Measurements from ENCODE around the gene CFAP97D1.

Gene CFAP97D1
- 0 reads per million in 4 experiments for total RNA-seq

DNA sequence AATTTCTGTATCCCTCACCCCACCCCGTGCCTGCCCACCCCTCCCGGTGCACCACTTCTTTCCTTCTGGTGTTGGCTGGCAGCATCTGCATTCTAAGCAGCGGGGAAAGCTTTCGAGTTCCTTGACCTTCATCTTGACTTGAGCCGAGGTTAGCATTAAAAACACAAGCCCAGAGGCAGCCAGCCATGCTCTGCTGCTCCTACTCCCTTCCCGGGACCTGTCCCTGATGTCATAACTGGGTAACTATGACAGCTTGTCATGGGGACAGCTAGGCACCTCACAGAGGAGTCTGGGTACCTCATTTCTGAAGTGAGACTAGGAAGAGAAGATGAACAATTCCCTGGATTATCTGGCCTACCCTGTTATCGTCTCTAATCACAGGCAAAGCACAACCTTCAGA is at the start of gene CFAP97D1:
Gene CFAP97D1, plus strand, starts transcription at position 301 of the 400 bp plus-strand sequence. Its CDS starts 28 bp downstream, at position 329.
- no peak for DNase-seq

DNA sequence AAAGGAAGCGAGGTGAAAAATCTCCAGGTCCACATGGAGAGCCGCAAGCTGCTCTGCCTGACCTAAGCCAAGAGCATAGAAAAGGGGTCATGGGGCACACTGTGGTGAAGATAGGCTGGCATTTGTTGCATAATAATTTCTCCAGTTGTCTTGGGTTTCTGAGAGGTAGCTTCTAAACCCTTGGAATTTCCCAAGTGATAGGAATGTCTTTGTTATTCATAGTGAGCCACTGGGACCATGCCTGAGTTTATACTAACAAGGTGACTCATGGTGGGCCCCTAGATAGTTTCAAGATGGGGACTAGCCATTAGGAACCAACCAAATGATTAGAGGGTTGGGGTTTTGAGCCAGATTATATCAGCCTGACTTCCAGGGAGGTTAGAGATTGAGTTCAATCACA is 47.3 kb upstream of the CFAP97D1 start:
- no peak for DNase-seq

DNA sequence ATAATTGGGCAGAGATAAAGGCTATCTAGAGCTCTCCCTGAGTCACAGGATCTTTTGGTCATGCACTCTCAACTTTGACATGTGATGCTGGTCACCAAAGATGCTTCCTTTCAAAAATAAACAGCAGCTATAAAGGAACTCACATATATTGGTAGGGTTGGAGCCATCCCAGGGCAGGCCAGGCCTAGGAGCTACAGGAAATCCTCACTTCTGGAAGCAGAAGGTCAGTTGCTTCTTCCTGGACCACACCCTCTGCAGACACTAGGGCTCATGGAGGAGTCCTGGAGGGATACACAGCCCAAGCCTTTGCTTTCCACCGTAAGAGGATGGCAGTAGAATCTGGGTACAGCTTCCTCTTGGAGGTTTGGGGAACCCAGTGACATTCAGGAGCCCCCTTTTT is 46.3 kb upstream of the CFAP97D1 start:
- no peak for DNase-seq

DNA sequence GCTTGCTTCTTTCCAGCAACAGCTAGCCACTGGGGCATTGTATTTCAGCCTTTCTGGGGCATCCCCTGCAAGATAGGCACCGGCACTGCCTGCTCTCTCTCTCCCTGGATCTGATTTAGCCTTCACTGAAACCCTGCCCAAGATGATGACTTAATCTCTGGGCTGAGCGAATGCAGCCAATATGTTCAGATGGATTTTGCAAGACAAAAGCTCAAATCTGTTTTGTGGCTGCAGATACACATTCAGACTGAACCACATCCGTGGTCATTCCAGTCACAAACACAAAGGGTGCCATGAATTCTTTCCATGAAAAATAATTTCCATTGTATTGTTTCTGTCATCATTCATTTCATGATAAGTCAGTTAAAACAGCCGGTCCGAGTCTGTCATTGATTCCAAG is 45.9 kb upstream of the CFAP97D1 start:
- DNase-seq, result no peak

DNA sequence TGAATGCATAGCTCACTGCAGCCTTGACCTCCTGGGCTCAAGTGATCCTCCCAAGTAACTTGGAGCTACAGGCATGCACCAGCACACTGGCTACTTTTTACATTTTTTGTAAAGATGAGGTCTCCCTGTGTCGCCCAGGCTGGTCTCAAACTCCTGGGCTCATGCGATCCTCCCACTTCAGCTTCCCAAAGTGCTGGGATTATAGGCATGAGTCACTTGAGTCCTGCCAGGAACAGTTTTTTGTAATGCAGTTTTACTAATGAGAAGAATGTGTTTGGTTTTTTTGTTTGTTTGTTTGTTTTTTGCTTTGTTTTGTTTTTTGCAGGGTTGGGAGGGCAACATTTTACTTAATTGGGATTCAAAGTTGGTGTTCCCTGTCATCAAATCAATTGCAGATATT is 43.8 kb upstream of the CFAP97D1 start:
- no peak for DNase-seq

DNA sequence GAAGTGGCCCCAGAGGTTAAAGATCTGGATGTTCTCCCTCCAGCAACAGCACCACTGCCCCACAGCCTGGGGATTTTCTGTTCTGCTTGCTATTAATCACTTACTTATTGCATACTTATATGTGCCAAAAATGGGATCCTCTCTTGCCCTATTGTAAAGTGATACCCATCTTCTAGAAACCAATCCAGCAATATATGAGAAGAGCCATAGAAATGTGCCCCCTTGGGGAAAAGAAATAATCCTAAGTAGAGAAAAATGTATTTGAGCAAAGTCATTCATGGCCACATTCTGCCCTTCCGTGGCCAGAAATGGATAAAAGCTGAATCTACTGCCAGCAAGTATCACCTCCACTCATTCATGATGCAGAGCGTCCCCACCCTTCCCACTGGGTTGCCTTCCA is 42.5 kb upstream of the CFAP97D1 start:
- DNase-seq, result no peak

DNA sequence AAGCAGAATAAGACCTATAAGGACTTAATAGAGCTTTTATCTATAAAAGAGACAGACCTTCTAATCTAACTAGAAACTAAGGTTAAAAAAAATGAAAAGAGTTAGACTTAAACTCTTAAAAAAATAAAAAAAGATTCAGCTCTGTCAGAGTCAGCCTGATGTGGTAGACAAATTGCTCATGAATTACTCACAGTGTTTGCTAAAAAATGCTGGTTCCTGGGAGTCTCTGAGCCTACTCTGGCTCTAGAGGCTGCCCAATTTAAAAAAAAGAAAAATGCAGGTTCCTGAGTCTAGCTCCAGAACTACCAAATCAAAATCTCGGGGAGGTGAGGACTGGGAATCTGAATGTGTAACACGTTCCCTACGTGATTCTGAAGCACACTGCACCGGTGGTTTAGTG is 39.7 kb upstream of the CFAP97D1 start:
- no peak for DNase-seq

DNA sequence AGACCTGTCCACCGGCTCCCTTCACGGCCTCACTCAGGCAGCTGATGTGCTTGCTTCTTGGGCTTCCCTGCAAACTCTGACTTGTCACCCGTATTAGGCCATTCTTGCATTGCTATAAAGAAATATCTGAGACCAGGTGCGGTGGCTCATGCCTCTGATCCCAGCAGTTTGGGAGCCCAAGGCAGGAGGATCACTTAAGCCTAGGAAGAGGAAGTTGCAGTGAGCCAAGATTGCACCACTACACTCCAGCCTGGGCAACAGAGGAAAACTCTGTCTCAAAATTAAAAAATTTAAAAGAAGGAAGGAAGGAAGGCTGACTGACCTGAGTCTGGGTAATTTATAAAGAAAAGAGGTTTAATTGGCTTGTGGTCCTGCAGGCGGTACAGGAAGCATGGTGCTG is 38.6 kb upstream of the CFAP97D1 start:
- no peak for DNase-seq

DNA sequence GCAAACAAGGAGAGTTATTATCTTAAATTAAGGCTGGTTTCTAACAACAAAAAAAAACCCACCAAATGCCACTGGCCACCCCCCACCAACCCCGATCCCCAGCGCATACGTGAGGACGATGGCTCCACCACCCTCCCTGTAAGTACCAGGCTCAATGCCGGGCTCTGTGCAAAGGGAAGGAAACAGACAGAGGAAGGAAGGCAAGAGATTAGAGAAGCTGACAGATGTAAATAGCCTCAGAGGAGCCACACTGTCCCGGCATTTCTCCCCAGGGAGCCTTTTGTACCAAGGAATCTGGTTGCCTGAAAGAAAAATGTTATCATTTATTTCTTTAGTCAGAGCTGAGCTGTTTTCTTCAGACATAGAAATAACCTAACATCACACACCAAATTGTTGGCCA is 34.7 kb upstream of the CFAP97D1 start:
- no peak for DNase-seq

DNA sequence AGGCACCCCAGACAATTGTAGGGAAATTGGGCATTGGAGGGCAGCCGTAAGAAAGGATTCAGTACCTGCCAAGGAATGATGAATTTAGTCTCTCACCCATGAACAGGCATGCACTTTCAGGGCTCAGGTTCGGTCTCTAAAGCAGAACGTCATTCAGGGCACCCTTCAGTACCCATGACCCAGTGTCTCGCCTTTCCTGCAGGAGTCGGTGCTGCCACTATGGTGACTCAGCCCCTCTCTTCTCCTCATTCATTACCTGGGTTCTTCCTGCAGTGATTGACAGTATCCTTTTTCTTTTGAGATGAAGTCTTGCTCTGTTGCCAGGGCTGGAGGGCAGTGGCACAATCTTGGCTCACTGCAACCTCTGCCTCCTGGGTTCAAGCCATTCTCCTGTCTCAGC is 30.1 kb upstream of the CFAP97D1 start:
- DNase-seq, result no peak

DNA sequence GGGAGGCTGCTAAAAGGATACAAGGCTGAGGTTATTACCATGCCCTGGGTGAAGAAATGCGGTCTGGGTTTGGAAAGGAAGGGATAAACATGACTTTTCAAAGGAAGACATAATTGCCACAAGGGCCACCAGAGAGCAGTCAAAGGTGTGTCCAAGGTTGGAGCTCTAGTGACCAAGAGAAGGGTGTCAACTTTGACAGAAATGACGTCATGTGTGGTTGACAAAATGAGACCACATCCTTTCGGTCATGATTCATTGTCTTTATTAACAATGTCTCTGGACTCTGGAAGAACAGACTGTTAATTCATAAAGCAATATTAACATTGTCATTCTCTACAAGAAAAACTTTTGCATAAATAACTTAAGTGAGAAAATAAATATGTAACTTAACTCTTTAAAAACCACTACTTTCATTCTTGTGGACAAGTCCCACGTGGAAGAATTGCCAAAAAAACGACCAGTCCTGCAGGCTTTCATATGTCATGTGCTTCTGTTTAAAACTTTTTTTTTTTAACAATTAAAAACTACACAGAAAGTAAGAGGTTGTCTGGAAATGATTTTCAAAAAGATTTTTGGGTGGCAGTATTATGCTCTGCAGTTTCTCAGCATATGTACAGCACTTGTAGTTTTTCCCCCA is 26.6 kb upstream of the CFAP97D1 start:
- no peak for DNase-seq

DNA sequence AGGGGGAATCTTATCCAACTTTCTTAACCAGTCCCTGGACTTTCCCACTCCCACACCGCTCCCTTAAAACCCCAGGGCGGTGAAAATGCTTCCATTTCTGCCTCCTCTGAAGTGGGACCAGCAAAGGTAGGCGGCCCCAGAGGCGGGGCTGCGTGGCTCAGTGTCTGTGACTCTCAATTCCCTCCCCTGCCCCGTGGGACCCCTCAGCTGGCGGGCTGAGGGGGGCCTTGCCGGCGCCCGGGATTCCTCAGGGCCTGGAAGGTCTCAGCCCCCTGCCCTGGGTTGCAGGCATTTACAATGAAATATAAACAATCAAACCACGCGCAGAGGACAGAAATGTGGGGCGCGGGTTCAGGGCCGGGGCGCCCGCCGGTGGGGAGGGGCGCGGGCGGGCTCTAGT is 25.3 kb upstream of the CFAP97D1 start:
- DNase-seq, result no peak

DNA sequence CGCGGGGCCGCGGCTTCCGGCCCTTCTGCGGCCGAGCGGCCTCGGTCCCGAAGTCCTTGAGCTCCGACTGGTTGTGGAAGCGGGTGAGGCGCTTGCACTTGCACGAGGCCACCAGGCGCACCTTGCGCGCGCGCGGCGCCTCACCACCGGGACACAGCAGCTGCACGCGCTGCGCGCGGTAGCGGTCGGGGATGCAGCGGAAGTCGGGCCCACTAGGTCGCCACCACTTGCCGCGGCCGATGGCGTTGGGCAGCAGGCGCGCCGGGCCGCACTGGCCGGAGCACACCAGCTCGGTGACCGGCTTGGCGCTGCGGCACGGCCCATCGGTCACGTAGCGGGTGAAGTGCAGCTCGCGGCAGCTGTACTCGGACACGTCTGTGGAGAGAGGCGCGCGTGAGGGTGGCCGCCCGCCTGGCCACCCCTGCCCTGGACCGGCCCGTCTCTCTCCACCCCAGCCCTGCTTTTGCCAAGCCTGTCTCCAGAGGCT is 24.8 kb upstream of the CFAP97D1 start:
- DNase-seq, result no peak

DNA sequence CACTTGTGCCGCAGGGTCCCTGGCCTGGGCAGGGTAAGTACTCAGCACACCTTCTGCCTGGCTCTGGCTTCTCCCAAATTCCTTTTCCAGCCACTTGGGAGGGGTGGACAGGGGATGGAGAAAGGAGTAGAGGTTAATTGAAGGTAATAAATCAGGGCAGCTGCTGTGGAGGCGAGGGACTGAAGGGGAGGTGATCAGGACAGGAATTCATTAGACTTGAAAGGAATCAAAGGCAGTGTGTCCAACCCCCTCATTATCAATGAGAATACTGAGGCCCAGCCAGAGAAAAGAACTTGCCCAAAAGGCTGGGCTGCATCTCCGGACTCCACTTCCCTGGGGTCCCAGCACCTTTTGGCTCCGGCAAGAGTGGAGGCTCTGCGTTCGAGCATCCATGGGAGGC is 24.0 kb upstream of the CFAP97D1 start:
- DNase-seq, result no peak

DNA sequence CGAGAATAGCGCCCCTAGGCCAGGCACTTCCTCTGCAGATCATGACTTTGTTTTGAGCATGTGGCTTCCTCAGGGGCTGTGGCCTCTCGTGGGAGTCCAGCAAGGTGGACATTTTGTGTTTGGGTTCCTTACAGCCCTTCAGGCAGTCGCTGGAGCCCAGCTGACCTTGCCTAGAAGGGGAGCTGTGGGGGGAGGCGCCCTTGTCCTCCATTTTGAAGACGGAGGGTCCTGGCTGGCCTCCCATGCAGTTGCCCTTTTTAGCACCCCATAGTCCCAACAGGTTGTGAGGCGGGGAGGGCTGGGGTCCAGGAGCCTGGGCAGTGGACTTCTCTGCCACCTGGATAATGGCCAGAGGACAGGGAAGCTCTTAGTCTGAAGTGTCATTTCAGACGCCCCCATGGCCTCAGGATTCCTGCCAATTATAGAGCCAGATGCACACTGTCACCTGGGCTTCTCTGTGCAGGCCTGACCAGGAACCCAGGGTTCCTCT is 23.0 kb upstream of the CFAP97D1 start:
- no peak for DNase-seq

DNA sequence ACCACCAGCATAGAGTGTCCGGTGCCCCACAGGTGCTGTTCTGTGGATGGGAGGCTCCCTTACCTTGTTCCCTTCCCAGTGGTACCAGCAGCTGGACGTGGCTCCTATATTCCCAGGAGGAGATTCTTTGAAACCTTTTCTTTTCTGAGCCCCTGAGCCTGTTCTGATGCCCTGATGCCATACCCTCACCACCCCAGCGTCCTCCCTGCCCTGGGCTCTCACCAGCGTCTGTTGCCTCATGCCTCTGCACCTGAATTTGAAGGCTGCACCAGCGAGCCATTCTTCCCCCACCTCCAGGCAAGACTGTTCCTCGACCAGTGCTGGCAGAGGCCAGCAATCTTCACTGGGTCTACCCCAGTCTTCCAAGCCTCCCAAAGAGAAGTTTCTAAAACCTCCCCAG is 22.1 kb upstream of the CFAP97D1 start:
- no peak for DNase-seq

DNA sequence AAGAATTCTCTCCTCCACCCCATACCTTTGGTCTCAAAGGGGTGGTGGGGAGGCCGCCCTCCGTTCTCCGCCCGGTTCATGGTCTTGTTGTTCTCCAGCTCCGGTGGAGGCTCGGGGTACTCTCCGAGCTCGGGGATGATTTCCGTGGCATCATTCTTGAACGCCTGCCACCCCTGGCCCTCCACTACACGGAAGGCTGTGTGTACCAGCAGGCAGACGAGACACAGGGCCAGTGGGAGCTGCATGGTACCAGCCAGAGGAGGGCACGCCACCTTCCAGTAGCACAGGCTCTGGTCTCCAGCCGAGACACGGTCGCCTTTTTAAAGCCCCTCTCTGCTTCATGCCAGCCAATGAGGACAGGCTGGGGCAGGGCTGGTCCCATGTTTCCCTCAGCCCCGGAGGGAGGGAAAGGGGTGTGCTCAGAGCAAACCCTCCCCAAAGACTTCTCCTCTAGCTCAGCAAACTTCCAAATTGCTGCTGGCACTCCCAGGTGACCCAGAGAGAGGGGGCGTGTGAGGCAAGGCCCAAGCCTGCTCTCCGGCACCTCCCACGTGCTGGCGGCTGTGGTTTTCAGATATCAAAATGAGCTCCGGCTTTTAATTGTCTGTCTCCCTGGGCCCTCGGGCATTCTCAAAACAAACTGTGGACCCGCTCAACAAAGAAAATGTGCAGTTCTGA is 21.6 kb upstream of the CFAP97D1 start, which contains the start of gene SOST:
Gene SOST, minus strand, starts transcription at position 295 of the 678 bp plus-strand sequence. Its CDS starts 50 bp downstream, at position 245.
- no peak for DNase-seq

DNA sequence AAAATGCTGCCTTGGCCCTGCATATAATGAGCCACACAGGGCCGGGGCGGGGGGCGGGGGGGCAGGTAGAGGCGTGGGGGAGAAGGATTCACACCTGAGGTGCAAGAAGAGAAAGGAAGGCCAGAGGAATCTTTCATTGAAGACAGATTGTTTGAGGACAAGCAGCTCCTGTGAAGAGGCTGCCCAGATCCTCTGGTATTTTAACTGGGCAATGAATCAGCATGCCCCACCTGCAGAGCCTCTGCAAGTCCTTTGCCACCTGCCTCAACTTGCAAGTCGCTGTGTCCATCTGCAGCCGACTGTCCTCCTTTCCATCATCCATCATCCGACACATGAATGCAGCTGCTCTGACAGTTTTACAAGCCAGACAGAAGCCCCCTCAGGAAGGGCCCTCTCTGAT is 20.4 kb upstream of the CFAP97D1 start:
- DNase-seq, result no peak

DNA sequence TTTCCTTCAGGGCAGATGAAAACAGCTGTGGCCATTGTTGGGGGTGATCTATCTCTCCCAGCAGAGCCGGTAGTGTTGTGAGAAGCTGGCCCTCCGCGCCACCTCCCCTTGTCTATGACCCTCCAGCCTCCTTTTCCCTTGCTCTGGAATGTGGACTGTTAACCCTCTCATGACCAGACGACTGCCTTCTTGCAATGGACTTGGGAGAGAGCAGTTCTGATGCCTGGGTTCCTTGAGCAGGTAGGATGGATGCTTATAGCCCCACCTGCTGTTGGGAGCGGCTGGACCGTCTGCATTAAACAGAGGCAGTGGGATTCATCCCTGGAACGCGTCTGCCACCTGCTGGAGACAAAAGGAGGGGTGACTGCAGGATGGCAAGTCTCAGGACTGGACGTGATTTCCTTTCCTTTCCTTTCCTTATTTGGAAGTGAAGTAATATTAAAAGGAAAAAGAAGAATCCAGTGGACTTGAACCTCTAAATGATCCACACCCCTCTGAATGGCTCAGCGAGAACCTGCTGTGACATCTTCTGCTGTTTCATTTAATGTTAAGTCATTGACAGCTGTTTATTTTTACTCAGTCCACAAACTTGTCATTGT is 19.9 kb upstream of the CFAP97D1 start:
- peak; percentile 82 for DNase-seq

DNA sequence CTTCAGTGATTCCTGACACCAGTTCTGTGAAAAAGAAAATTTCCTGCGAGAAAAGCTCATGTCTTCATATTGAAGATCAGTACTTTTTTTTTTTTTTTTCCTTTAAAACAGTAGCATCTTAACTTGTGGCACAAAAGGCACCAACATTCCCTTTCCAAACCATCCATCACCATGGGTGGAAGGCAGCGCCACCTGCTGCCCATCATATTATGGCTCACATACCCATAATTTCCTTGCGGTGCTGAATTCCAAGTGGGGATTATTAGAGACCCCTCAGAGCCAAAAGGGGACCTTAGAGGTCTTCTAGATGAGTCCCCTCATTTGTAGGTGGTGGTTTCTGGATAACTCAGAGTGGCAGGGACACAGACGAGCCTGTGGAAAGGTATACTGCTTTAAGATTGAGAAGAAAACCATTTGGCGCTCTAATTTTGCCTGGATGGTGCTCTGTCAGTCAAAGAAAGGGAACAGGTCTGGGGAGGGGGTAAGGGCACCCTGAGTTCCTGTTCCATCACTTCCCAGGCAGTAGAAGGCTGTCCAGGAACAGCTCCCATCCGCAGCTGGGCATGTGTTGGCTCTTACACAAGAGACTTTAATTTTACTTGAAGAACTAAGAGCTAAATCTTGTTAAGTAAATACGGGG is 13.7 kb upstream of the CFAP97D1 start:
- DNase-seq, result peak; percentile 49

DNA sequence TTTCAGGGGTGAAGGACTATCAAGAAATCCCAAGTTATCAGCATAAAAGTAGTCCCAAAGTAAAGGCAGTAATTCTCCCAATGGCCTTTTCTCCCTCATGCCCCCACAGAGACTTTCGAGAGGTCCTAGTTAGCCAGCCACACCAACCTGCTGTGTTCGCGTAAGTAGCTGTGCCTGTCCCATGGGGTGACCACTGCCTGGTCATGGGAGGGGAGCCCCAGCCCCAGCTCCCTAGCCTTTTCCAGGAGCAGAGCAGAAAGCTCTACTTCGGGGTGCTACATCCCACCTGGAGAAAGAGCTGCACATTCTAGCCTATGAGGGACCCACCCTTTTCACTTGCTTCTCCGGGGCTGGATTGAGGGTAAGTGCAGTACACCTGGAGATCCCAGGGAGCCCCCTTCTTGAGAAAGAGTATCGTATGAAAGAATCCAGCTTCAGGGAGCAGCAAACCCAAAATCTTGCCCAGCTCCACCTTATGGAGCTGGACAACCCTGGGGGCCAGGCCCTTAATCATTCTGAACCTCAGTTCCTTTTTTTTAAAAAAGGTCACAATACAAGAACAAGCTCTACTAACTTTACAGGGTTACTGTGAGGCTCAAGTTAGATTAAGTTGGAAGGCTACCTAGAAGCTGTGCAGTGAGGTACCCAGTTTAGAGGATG is 13.1 kb upstream of the CFAP97D1 start:
- DNase-seq, result no peak

DNA sequence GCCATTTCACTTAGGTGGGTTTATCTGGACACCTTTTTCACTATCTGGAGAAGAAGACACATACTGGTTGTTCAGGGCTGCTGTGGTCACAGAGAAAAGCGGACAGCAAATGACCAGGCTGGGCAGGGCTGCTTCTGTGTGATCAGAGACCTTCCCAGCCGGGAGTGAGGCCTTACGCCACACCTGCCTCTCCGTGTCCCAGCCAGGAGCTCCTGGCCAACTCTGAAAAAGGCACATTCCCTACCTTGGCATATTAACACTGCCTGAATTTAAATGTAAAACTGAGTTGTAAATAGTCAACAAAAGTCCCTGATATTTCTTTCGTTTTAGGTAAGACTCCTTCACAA is 12.5 kb upstream of the CFAP97D1 start:
- no peak for DNase-seq

DNA sequence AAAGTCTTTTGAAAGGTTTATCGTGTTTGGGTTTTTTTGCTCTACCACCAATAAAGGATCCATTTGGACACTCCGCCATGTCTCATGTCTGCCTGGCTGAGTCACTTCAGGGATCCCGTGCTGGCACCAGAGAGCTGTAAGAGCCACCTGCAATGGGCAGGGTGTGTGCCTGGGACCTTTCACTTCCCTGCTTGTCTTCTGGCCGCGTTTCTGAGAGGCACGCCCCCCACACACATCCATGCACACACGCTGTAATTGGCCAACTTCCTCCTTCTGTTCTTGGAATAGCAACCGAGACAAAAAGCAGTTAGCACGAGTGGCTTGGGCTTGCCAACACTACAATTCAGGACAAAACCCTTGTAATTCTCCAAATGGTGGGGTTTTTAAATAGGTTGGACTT is 11.9 kb upstream of the CFAP97D1 start:
- DNase-seq, result no peak
